Gastroesophageal sphincter (tissue), 3 donors: ENCODE data around the gene GABARAP.

Source experiments
- CTCF ChIP-seq, 4 experiments: fragments of 200-600 bp in 2 of 4; fragments of 450-650 bp in 2 of 4; sonication (generic) in 1 of 4; IDR thresholded peaks; one replicate each; pipeline ENCODE4 v1.5.1; 2017 to 2019; ENCODE audit warnings: antibody characterized with exemption in 4 of 4, mild to moderate bottlenecking in 2 of 4, moderate library complexity in 2 of 4
- POLR2A ChIP-seq, 2 donors: fragments of 450-650 bp; IDR thresholded peaks; one replicate each; pipeline ENCODE4 v1.6.1; 2017; ENCODE audit warnings: antibody characterized with exemption in 2 of 2, mild to moderate bottlenecking in 2 of 2, moderate library complexity in 1 of 2

GRCh38 chr17:7283471-7284216 lies 41.4 kb upstream of the GABARAP start:
- TF ChIP-seq CTCF (IDR thresholded peaks at IDR 0.05) (no peak), POLR2A (IDR thresholded peaks at IDR 0.05) (no peak)
